HEK293T (cell line): ENCODE measurements around the gene CHAT.

Experiments used
- BHLHE40 ChIP-seq: fragments of 450-650 bp; IDR thresholded peaks from 2 replicates; pipeline ENCODE4 v1.6.1; 2016; ENCODE audit warnings: mild to moderate bottlenecking, moderate library complexity, borderline replicate concordance
- ELF4 ChIP-seq: fragments of 450-650 bp; IDR thresholded peaks from 2 replicates; pipeline ENCODE4 v1.6.1; 2017; ENCODE audit warnings: antibody characterized with exemption
- FOXA1 ChIP-seq: fragments of 450-650 bp; IDR thresholded peaks from 2 replicates; pipeline ENCODE4 v1.6.1; 2016; ENCODE audit warnings: mild to moderate bottlenecking
- FOXK2 ChIP-seq: fragments of 450-650 bp; IDR thresholded peaks from 2 replicates; pipeline ENCODE4 v1.6.1; 2016; ENCODE audit warnings: mild to moderate bottlenecking
- FOXM1 ChIP-seq: fragments of 450-650 bp; IDR thresholded peaks from 2 replicates; pipeline ENCODE4 v1.6.1; 2017; ENCODE audit warnings: mild to moderate bottlenecking, borderline replicate concordance
- HDGF ChIP-seq: fragments of 450-650 bp; IDR thresholded peaks from 2 replicates; pipeline ENCODE4 v1.6.1; 2017; ENCODE audit warnings: antibody characterized with exemption, borderline replicate concordance
- LEF1 ChIP-seq: fragments of 450-650 bp; IDR thresholded peaks from 2 replicates; pipeline ENCODE4 v1.6.1; 2017; ENCODE audit warnings: mild to moderate bottlenecking, borderline replicate concordance
- NFRKB ChIP-seq: fragments of 450-650 bp; IDR thresholded peaks from 2 replicates; pipeline ENCODE4 v1.6.1; 2016; ENCODE audit warnings: mild to moderate bottlenecking, moderate library complexity
- SP1 ChIP-seq: fragments of 450-650 bp; IDR thresholded peaks from 2 replicates; pipeline ENCODE4 v1.6.1; 2017
- SUZ12 ChIP-seq: fragments of 450-650 bp; IDR thresholded peaks from 2 replicates; pipeline ENCODE4 v1.6.1; 2016; ENCODE audit warnings: mild to moderate bottlenecking
- ZNF384 ChIP-seq: fragments of 450-650 bp; IDR thresholded peaks from 2 replicates; pipeline ENCODE4 v1.6.1; 2016
- TF ChIP-seq, protein P1 (sequence below): fragments of 450-650 bp; IDR thresholded peaks from 2 replicates; pipeline ENCODE4 v1.6.1; 2016

DNA sequence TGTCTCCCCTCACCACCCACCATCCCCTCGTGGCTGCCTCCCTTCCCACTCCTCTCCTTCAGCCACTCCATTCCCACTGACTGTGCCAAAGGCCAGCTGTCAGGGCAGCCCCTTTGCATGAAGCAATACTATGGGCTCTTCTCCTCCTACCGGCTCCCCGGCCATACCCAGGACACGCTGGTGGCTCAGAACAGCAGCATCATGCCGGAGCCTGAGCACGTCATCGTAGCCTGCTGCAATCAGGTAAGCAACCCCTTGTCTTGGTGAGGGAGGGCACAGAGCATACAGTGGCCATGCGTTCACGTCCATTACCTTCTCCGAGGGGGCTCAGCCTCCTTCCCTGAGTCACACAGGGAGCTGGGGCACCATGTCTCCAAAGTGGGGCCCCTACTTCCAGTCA is 11.6 kb downstream of the CHAT start:
- TF ChIP-seq ZNF384 (no peak), SUZ12 (no peak), SP1 (no peak), NFRKB (no peak), HDGF (no peak), FOXA1 (no peak), BHLHE40 (no peak), FOXM1 (no peak), FOXK2 (no peak), LEF1 (no peak), ELF4 (no peak)
- TF ChIP-seq, protein P1, sequence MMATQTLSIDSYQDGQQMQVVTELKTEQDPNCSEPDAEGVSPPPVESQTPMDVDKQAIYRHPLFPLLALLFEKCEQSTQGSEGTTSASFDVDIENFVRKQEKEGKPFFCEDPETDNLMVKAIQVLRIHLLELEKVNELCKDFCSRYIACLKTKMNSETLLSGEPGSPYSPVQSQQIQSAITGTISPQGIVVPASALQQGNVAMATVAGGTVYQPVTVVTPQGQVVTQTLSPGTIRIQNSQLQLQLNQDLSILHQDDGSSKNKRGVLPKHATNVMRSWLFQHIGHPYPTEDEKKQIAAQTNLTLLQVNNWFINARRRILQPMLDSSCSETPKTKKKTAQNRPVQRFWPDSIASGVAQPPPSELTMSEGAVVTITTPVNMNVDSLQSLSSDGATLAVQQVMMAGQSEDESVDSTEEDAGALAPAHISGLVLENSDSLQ = no peak
